ENCODE results near the gene TSPYL1.

Gene TSPYL1

DNA sequence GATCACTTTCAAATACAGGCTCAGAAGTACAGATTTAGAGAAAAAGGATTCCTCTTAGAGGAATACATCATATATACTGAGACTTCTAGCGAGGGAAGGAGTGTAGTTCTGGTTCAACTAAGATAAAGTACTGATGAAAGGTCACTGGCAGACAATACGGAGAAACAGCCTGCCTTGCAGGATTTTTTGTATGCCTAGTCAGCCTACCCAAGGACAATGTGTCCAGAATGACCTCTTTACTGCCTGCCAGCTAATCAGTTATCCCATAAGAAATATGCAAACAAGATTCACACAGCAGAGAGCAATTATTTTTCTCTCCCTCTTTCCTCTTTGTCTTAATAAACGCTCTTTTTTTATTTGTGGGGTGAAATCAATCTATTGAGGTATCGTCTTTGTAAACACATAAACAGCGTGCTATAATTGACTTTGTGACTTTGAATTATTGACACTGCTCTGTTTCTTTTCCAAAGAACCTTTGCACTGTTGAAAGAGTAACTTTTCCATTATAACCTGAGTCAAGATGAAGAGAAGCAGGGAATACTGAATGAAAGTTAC, 24.4 kb downstream of the TSPYL1 start:
- no peak for DNase-seq

DNA sequence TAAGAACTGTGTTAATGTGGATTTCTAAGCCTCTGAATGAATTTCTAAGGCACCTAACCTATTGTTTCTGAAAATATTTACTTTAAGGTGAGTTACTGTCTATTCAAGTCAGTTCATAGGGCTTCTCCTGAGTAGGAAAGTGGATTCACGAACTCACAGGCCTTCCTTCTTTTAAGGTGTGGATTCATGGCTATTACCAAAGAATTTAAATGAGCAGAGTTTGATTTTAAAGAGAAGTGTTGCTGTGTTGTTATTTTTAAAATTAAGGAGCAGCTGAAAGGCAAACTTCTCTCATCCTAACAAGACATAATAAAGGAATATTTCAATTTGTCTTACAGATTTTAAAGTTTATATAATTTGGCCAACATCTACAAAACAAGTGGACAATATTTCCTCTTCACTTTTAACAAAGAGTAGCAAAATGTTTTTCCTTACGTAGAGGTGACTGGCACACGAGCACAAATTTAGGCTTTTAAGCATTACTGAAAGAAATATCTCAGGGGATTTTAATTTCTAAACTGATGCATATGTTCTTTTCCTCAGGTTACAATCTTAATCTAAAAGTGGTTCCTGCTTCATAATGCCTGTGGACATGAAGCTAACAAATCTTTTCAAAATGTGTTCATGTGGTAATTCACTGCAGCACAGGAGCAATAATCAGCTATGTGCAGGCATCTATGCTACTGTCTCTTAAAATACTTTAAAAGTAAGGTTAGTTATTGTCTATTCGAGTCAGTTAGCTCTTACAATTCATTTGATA, 25.3 kb downstream of the TSPYL1 start:
- no peak for DNase-seq

- DNase-seq: peak; percentile 89
Measured at GRCh38 chr6:116253505-116254296, 26.0 kb downstream of the TSPYL1 start, which contains the start of gene TSPYL4. Gene TSPYL4 (minus strand): TSS chr6:116254075. CDS start chr6:116254008, 67 bp downstream.

DNA sequence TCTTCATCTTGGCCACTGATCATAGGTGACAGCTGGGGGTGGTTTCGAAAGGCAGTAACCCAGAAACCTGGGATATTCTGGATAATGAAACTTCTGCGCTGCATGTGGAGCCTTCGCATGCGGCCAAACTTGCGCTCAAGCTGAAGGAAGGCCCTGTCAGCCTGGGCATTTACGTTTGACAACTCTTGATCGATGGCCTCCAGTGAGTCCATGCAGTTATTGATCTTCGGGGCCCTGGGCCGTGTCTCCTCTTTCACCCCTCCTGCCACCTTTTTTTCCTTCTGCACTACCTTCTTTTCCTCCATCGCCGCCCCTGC, 26.6 kb downstream of the TSPYL1 start:
- no peak for DNase-seq

DNA sequence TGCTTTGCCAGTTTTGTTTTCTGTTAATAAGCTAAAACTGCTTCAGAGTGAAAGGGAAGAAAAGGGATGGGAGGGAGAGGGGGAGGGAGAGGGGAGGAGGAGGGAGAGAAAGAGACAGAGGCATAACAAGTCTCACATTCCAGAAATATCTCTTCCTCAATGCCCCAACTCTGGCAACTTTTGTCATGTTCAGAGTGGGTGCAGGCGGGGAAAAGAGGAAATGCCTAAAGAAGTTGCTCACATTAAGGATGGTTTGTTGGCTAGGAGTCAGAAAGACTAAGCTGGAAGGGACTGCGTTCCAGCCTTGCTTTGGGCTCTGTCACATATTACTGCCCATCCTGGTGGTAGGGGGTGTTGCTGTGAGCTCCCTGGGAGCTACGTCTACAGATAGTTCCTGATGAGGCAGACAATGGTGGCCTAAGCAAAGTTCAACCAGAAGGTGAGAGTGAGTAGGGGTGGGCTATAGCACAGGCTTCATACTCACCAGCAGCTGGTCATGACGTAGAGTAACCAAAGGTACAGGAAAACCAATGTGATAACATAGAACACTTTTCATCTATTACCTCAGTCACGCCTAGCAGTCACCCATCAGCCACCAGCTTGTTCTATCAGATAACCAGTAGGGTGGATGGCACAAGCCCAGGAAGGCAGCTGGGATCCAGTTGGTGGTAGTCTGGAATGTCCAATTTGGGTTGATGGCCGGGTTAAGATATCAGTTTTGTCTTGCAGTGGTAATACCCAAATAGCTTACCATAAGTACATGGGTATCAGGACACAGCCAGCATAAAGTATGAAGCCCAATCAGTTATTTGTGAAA, 28.0 kb downstream of the TSPYL1 start:
- DNase-seq: no peak

DNA sequence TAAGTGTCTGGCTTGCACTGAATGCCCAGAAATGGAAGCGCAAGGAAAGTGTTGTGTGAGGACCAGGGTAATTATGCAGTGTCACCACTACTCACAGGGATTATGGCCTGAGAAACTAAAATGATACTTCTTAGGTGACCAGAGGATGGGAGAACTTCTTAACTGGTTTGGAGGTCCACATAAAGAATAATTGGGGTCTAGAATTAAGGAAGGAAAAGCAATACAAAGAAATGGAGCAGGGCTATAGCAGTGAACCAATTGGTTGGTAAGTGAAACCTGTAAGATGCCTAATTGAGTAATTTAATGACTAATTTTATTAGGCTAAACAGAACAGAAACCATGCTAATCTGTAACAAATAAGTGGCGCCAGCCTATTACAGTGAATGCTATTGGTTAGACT, 31.2 kb downstream of the TSPYL1 start:
- no peak for DNase-seq

DNA sequence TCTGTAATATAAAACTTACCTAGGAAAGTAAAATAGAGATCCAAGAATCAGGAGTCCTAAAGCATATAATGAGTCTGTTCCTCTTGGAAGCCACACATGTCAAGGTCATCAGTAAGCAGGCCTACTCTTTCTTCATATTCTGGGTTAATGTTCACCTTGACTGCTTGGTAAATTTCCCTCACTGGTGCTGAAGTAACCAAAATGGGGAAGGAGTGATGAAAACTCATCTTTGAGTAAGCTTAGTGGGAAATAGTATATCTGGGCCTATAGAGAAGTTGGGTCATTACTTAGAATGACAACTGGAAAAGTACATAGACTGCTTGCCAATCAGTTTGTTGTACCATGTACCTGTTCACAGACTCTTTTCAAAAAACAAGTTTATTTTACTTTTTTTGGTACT, 32.4 kb downstream of the TSPYL1 start:
- DNase-seq: no peak

DNA sequence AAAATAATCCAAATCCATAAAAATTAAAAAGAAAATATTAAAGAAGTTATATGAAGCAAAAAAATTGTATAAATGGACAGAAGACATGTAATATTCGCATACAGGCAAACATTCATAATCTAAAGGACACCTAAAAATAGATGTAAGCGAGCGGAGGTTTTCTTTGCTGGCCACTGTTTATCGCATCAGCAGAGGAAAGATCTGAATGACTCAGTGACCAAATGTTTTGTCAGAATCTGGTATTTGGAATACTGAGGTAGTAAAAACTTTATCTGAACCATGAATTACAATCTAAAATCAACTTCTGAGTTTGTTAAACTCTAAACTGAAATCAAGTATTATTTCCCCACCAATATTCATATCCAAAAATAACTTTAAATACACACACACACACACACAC, 33.6 kb downstream of the TSPYL1 start:
- DNase-seq: no peak

- no peak for DNase-seq
Measured at GRCh38 chr6:116244284-116244683, 35.4 kb downstream of the TSPYL1 start.

GRCh38 chr6:116239856-116240255, 39.9 kb downstream of the TSPYL1 start:
- DNase-seq: no peak

DNA sequence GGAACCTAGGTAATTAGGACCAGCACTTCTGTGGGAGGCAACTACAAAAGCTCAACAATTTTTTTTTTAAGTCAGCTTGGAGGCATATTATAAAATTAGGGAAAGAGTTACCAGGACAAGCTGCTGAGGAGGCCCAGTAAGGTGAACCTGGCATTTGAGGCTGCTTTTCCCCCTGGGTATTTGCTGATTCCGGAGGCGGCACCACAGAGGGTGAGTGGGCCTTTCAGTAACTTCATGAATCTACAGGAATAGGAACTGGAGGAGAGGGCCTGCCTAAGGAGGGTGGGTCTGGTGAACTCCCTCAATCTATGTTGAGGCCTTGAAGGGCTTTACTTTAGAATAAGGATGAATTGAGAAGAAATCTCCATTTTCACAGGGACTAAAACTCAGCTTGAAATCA, 40.5 kb downstream of the TSPYL1 start:
- DNase-seq: no peak

- DNase-seq: no peak
Measured at GRCh38 chr6:116238083-116238482, 41.6 kb downstream of the TSPYL1 start.

- DNase-seq: no peak
Measured at GRCh38 chr6:116234689-116235088, 45.0 kb downstream of the TSPYL1 start.

GRCh38 chr6:116229287-116229913, 50.3 kb downstream of the TSPYL1 start:
- DNase-seq: no peak

Measured in activated T-cell treated with anti-CD3 and anti-CD28 coated beads for 4 hours (primary cell).